Keratinocyte (primary cell): ENCODE results near the gene EPHB2.

Experiments
- CTCF ChIP-seq, 3 experiments: IDR thresholded peaks in 1 of 3; conservative IDR thresholded peaks in 1 of 3; optimal IDR thresholded peaks in 1 of 3; 2 replicates in 2 of 3; 3 replicates in 1 of 3; pipeline versions ENCODE3 to v1.5.1; 2011; ENCODE audit warnings: low read length in 3 of 3, mild to moderate bottlenecking in 3 of 3, moderate library complexity in 2 of 3, control low read depth in 1 of 3, inconsistent platforms in 1 of 3; ENCODE audit not compliant: insufficient read depth in 2 of 3; ENCODE audit errors: extremely low read depth in 1 of 3
- EZH2 ChIP-seq: IDR thresholded peaks from one replicate; pipeline ENCODE4 v1.6.1; 2012; ENCODE audit warnings: inconsistent platforms, mild to moderate bottlenecking, low read length, moderate library complexity

DNA sequence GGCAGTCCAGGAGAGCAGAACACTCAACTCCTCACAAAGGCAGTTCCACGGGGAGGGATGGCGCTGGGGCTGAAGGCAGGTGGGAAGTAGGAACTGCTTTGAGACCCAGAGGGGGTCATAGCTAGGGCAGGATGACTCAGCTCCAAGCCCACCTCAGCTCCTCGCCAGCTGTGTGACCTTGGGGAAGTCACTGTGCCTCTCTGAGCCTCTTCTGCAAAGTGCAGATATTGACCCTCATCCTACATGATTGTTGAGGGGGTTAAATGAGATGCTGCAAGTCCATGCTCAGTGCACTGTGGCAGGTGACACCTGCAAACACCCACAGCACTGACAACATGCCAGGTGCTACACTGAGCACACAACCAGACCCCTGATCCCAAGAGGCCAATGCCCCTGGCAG lies 168.8 kb downstream of the EPHB2 start:
- TF ChIP-seq CTCF (optimal IDR thresholded peaks at IDR 0.05 in 1 of 3, IDR thresholded peaks at IDR 0.05 in 1 of 3, conservative IDR thresholded peaks at IDR 0.05 in 1 of 3; ENCODE audit: extremely low read depth in 1 of 3, insufficient read depth in 2 of 3, low read length in 3 of 3) (no peak), EZH2 (no peak)
